Epidermal melanocyte (primary cell): ENCODE data around the gene LGALS7.

Experiments used
- DNase-seq: peaks from one replicate; pipeline ENCODE4 v3.0.0; 2011; ENCODE audit warnings: low spot score; ENCODE audit not compliant: insufficient read length

LGALS7 gene

GRCh38 chr19:38740932-38741331, 32.4 kb downstream of the LGALS7 start:
- DNase-seq = peak; percentile 7

- no peak for DNase-seq
Measured at GRCh38 chr19:38740257-38740592, 33.1 kb downstream of the LGALS7 start.

- peak; percentile 14 for DNase-seq
Measured at GRCh38 chr19:38739440-38740256, 33.7 kb downstream of the LGALS7 start.

- DNase-seq = peak; percentile 11
Measured at GRCh38 chr19:38737921-38738737, 35.2 kb downstream of the LGALS7 start.

- peak; percentile 11 for DNase-seq
Measured at GRCh38 chr19:38737281-38737865, 35.9 kb downstream of the LGALS7 start.

GRCh38 chr19:38736413-38737280, 36.7 kb downstream of the LGALS7 start:
- DNase-seq = peak; percentile 29

GRCh38 chr19:38736036-38736412, 37.3 kb downstream of the LGALS7 start:
- peak; percentile 15 for DNase-seq

GRCh38 chr19:38735257-38735686, 38.0 kb downstream of the LGALS7 start:
- DNase-seq = no peak

GRCh38 chr19:38734426-38735256, 38.7 kb downstream of the LGALS7 start:
- DNase-seq = no peak

GRCh38 chr19:38734176-38734425, 39.2 kb downstream of the LGALS7 start:
- DNase-seq = no peak

- DNase-seq = no peak
Measured at GRCh38 chr19:38733493-38734175, 39.7 kb downstream of the LGALS7 start.

- DNase-seq = no peak
Measured at GRCh38 chr19:38733241-38733492, 40.1 kb downstream of the LGALS7 start.

- no peak for DNase-seq
Measured at GRCh38 chr19:38731654-38732301, 41.5 kb downstream of the LGALS7 start.

- DNase-seq = no peak
Measured at GRCh38 chr19:38730731-38731589, 42.4 kb downstream of the LGALS7 start.

GRCh38 chr19:38730470-38730730, 42.9 kb downstream of the LGALS7 start:
- no peak for DNase-seq

- DNase-seq = no peak
Measured at GRCh38 chr19:38729653-38730469, 43.5 kb downstream of the LGALS7 start.

- no peak for DNase-seq
Measured at GRCh38 chr19:38728752-38729541, 44.4 kb downstream of the LGALS7 start.
